Measurements from ENCODE around the gene EHD3. TPM values are rescaled to one million over a fixed set of nuclear protein-coding genes. Genes with fewer than 3 reads are reported as not detected.
A peak's percentile ranks its signal among the peaks of the same experiment; 100 is the strongest.

EHD3 gene
- total and polyA plus RNA-seq, 7 donors: 0.73 to 5.2 (median 1.8) TPM

GRCh38 chr2:31234683-31235503 lies 941 bp downstream of the EHD3 start:
- peak overlapping the region; percentile 27 for H3K27ac ChIP-seq

GRCh38 chr2:31235504-31235902 lies 1.6 kb downstream of the EHD3 start:
- H3K4me3 ChIP-seq: peak overlapping the region; percentile 75
- TF ChIP-seq, protein P1, sequence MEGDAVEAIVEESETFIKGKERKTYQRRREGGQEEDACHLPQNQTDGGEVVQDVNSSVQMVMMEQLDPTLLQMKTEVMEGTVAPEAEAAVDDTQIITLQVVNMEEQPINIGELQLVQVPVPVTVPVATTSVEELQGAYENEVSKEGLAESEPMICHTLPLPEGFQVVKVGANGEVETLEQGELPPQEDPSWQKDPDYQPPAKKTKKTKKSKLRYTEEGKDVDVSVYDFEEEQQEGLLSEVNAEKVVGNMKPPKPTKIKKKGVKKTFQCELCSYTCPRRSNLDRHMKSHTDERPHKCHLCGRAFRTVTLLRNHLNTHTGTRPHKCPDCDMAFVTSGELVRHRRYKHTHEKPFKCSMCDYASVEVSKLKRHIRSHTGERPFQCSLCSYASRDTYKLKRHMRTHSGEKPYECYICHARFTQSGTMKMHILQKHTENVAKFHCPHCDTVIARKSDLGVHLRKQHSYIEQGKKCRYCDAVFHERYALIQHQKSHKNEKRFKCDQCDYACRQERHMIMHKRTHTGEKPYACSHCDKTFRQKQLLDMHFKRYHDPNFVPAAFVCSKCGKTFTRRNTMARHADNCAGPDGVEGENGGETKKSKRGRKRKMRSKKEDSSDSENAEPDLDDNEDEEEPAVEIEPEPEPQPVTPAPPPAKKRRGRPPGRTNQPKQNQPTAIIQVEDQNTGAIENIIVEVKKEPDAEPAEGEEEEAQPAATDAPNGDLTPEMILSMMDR (IDR thresholded peaks at IDR 0.05): no peak
- H3K27ac ChIP-seq: no peak overlapping the region
- 79 to 88% (median 84%) methylated on average over 4 of the region's 4 CpGs for WGBS, 3 donors
- H3K27me3 ChIP-seq (ENCODE audit: insufficient read depth in 3 of 3, low read length in 2 of 3): peaks cover 0 to 10% (median 0%) of the 10 kb centered on the region in 3 donors
- DNase-seq: no peak
- intact Hi-C loops (cut with DNase I): loop anchor here in 1 of 2 donors (5.0 kb wide), 1 partner anchor 97 kb away; no protein-coding TSS in a partner anchor
- no peaks in the 10 kb centered on the region for H3K9me3 ChIP-seq
- no peaks in the 10 kb centered on the region for H3K36me3 ChIP-seq (ENCODE audit: insufficient read depth in 1 of 2, low read depth in 1 of 2)
- no peak for ATAC-seq
- peaks cover 33% of the 10 kb centered on the region for H3K4me1 ChIP-seq

More at GRCh38 chr2:31234683-31235503, 941 bp downstream of the EHD3 start:
- ATAC-seq: no peak
- 64 to 65% (median 65%) methylated on average over 17 of the region's 17 CpGs for WGBS, 3 donors
- H3K4me3 ChIP-seq: peak overlapping the region; percentile 75
- TF ChIP-seq, protein P1 (IDR thresholded peaks at IDR 0.05): no peak
- DNase-seq: no peak
- intact Hi-C loops (cut with DNase I): loop anchor here in 1 of 2 donors (5.0 kb wide), 1 partner anchor 97 kb away; no protein-coding TSS in a partner anchor
- no peaks in the 10 kb centered on the region for H3K9me3 ChIP-seq
- H3K36me3 ChIP-seq (ENCODE audit: insufficient read depth in 1 of 2, low read depth in 1 of 2): no peaks in the 10 kb centered on the region
- peaks cover 0 to 14% (median 0%) of the 10 kb centered on the region in 3 donors for H3K27me3 ChIP-seq (ENCODE audit: insufficient read depth in 3 of 3, low read length in 2 of 3)
- peaks cover 27% of the 10 kb centered on the region for H3K4me1 ChIP-seq

GRCh38 chr2:31236433-31237205 lies 2.7 kb downstream of the EHD3 start:
- intact Hi-C loops (cut with DNase I): loop anchor here in 1 of 2 donors (5.0 kb wide), 1 partner anchor 96 kb away; no protein-coding TSS in a partner anchor
- H3K27ac ChIP-seq: no peak overlapping the region
- no peak overlapping the region for H3K4me3 ChIP-seq
- DNase-seq (no peak), ATAC-seq (no peak)
- WGBS, 3 donors: 81 to 95% (median 91%) methylated on average over 7 of the region's 7 CpGs
- H3K4me1 ChIP-seq: peaks cover 43% of the 10 kb centered on the region
- TF ChIP-seq, protein P1 (IDR thresholded peaks at IDR 0.05): no peak
- no peaks in the 10 kb centered on the region for H3K36me3 ChIP-seq (ENCODE audit: insufficient read depth in 1 of 2, low read depth in 1 of 2)
- peaks cover 0 to 9% (median 0%) of the 10 kb centered on the region in 3 donors for H3K27me3 ChIP-seq (ENCODE audit: insufficient read depth in 3 of 3, low read length in 2 of 3)
- H3K9me3 ChIP-seq: no peaks in the 10 kb centered on the region

DNA sequence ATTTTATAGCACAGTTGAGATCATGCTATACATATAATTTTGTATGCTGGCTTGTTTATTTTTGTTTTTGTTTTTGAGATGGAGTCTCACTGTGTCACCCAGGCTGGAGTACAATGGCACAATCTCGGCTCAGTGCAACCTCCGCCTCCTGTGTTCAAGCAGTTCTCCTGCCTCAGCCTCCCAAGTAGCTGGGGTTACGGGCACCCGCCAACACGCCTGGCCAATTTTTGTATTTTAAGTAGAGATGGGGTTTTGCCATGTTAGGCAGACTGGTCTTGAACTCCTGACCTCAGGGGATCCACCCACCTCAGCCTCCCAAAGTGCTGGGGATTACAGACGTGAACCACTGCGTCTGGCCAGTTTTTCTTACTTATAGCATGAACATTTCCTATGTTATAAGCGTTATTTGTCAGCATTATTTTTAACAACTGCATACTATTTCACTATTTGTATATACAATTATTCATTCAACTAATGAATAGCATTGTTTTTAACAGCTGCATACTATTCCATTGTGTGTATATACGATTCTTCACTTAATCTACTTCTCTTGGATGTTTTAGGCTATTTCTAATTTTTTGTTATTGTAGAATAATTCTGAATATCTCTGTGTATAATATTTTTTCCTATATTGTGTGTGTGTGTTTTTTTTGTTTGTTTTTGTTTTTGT lies 3.5 kb downstream of the EHD3 start:
- H3K4me3 ChIP-seq: no peak overlapping the region
- H3K36me3 ChIP-seq (ENCODE audit: insufficient read depth in 1 of 2, low read depth in 1 of 2): no peaks in the 10 kb centered on the region
- peaks cover 0 to 9% (median 0%) of the 10 kb centered on the region in 3 donors for H3K27me3 ChIP-seq (ENCODE audit: insufficient read depth in 3 of 3, low read length in 2 of 3)
- H3K4me1 ChIP-seq: peaks cover 51% of the 10 kb centered on the region
- no peak overlapping the region for H3K27ac ChIP-seq
- H3K9me3 ChIP-seq: no peaks in the 10 kb centered on the region
- TF ChIP-seq, protein P1 (IDR thresholded peaks at IDR 0.05): no peak
- ATAC-seq (no peak), DNase-seq (no peak)
- WGBS, 3 donors: 92 to 98% (median 97%) methylated on average over 9 of the region's 9 CpGs
- intact Hi-C loops (cut with DNase I): loop anchor here (2.0 to 5.0 kb wide), 2 partner anchors 95 to 99 kb away; no protein-coding TSS in a partner anchor

All from psoas muscle (tissue), 8 donors.